Activated naive CD8-positive, alpha-beta T cell treated with anti-CD3 and anti-CD28 coated beads, Interleukin-2, amount 10 ng/mL, durations not matched to agents 7 days and 5 days (primary cell): Measurements from ENCODE around the gene OR51M1. TPM values are rescaled to one million over a fixed set of nuclear protein-coding genes. Genes with fewer than 3 reads are reported as not detected.
"Not testable (repeated sequence)": the region's sequence is repeated elsewhere in the genome, so short reads cannot be mapped to it uniquely, and the experiment has no call there.

ENCODE experiments used
- ATAC-seq: fragments of 150-1000 bp; cut with Tn5 transposase; one replicate; pipeline ENCODE4 v1.10.0; 2021; ENCODE audit warnings: low read depth, moderate library complexity
- POLR2A ChIA-PET: fragments of 350-600 bp; sonication (Branson Sonifier 250); formaldehyde crosslinking; loops from one replicate; lab custom pipeline; 2021; ENCODE audit warnings: antibody characterized with exemption; lab: Charles Lee
- DNase-seq: peaks from one replicate; pipeline ENCODE4 v3.0.0; 2021
- H3K27ac Mint-ChIP-seq: one replicate; pipeline ENCODE4 v1.8.0; 2022; ENCODE audit warnings: mild to moderate bottlenecking, mixed read lengths
- H3K27me3 Mint-ChIP-seq: one replicate; pipeline ENCODE4 v1.8.0; 2022; ENCODE audit warnings: mild to moderate bottlenecking, moderate library complexity, mixed read lengths
- H3K36me3 Mint-ChIP-seq: one replicate; pipeline ENCODE4 v1.8.0; 2021; ENCODE audit warnings: mild to moderate bottlenecking, mixed read lengths
- H3K4me1 Mint-ChIP-seq: one replicate; pipeline ENCODE4 v1.8.0; 2021; ENCODE audit warnings: mixed read lengths
- H3K4me3 Mint-ChIP-seq: one replicate; pipeline ENCODE4 v1.8.0; 2022; ENCODE audit warnings: mild to moderate bottlenecking, moderate library complexity, mixed read lengths
- H3K9me3 Mint-ChIP-seq: one replicate; pipeline ENCODE4 v1.8.0; 2021; ENCODE audit warnings: mixed read lengths
- total RNA-seq, 2 experiments: library from RNA; stranded (reverse); gene quantifications; one replicate each; pipeline ENCODE4 v1.2.3, GENCODE V29; 2021

The OR51M1 gene
- total RNA-seq, 2 experiments from 2014 or later, result not detected

- no peak overlapping the region for H3K27ac Mint-ChIP-seq
- ATAC-seq (no peak), DNase-seq (no peak)
- no peaks in the 10 kb centered on the region for H3K4me1 Mint-ChIP-seq
- POLR2A ChIA-PET, result no interaction called here
- H3K4me3 Mint-ChIP-seq, result no peak overlapping the region
- no peaks in the 10 kb centered on the region for H3K36me3 Mint-ChIP-seq
- no peaks in the 10 kb centered on the region for H3K9me3 Mint-ChIP-seq
- H3K27me3 Mint-ChIP-seq, result no peaks in the 10 kb centered on the region
These were observed 19.4 kb upstream of the OR51M1 start for GRCh38 chr11:5364214-5364613.

- H3K4me1 Mint-ChIP-seq, H3K4me3 Mint-ChIP-seq, H3K36me3 Mint-ChIP-seq, H3K9me3 Mint-ChIP-seq, H3K27me3 Mint-ChIP-seq, ATAC-seq, DNase-seq, H3K27ac Mint-ChIP-seq, POLR2A ChIA-PET: not testable (repeated sequence)
These were observed 17.2 kb upstream of the OR51M1 start for GRCh38 chr11:5366365-5366764.

- H3K27ac Mint-ChIP-seq, result no peak overlapping the region
- H3K36me3 Mint-ChIP-seq, result no peaks in the 10 kb centered on the region
- no peak for ATAC-seq
These were observed 16.8 kb upstream of the OR51M1 start for GRCh38 chr11:5366856-5367255.

GRCh38 chr11:5367448-5368074, 16.1 kb upstream of the OR51M1 start:
- no peaks in the 10 kb centered on the region for H3K36me3 Mint-ChIP-seq
- POLR2A ChIA-PET, result no interaction called here
- ATAC-seq (no peak), DNase-seq (no peak)
- no peaks in the 10 kb centered on the region for H3K9me3 Mint-ChIP-seq
- H3K27ac Mint-ChIP-seq, result no peak overlapping the region
- peaks cover 4% of the 10 kb centered on the region for H3K27me3 Mint-ChIP-seq
- no peak overlapping the region for H3K4me3 Mint-ChIP-seq
- no peaks in the 10 kb centered on the region for H3K4me1 Mint-ChIP-seq

More at GRCh38 chr11:5366856-5367255, 16.8 kb upstream of the OR51M1 start:
- no peaks in the 10 kb centered on the region for H3K4me1 Mint-ChIP-seq
- POLR2A ChIA-PET, result no interaction called here
- peaks cover 2% of the 10 kb centered on the region for H3K27me3 Mint-ChIP-seq
- H3K9me3 Mint-ChIP-seq, result no peaks in the 10 kb centered on the region
- H3K4me3 Mint-ChIP-seq, result no peak overlapping the region
- DNase-seq, result no peak

- H3K9me3 Mint-ChIP-seq, result no peaks in the 10 kb centered on the region
- POLR2A ChIA-PET, result no interaction called here
- peaks cover 4% of the 10 kb centered on the region for H3K27me3 Mint-ChIP-seq
- H3K36me3 Mint-ChIP-seq, result no peaks in the 10 kb centered on the region
- DNase-seq, result no peak
- no peaks in the 10 kb centered on the region for H3K4me1 Mint-ChIP-seq
- H3K4me3 Mint-ChIP-seq, result no peak overlapping the region
- ATAC-seq, result no peak
- no peak overlapping the region for H3K27ac Mint-ChIP-seq
These were observed 15.0 kb upstream of the OR51M1 start for GRCh38 chr11:5368502-5369043.

GRCh38 chr11:5369789-5370188, 13.8 kb upstream of the OR51M1 start:
- Mint-ChIP-seq H3K27ac (no peak overlapping the region), H3K36me3 (no peaks in the 10 kb centered on the region), H3K27me3 (peaks cover 4% of the 10 kb centered on the region), H3K9me3 (no peaks in the 10 kb centered on the region), H3K4me3 (no peak overlapping the region), H3K4me1 (no peaks in the 10 kb centered on the region)
- ATAC-seq (no peak), DNase-seq (no peak)
- POLR2A ChIA-PET, result no interaction called here

GRCh38 chr11:5380740-5381342, 2.8 kb upstream of the OR51M1 start:
- ATAC-seq (no peak), DNase-seq (peak; percentile 28)
- Mint-ChIP-seq H3K27ac (no peak overlapping the region), H3K4me1 (no peaks in the 10 kb centered on the region), H3K4me3 (no peak overlapping the region), H3K27me3 (no peaks in the 10 kb centered on the region), H3K9me3 (no peaks in the 10 kb centered on the region), H3K36me3 (no peaks in the 10 kb centered on the region)
- POLR2A ChIA-PET, result no interaction called here

- no peak for ATAC-seq
- no peak overlapping the region for H3K27ac Mint-ChIP-seq
- H3K4me3 Mint-ChIP-seq, result no peak overlapping the region
- no peaks in the 10 kb centered on the region for H3K9me3 Mint-ChIP-seq
- no peaks in the 10 kb centered on the region for H3K4me1 Mint-ChIP-seq
- no peak for DNase-seq
- no peaks in the 10 kb centered on the region for H3K36me3 Mint-ChIP-seq
- no peaks in the 10 kb centered on the region for H3K27me3 Mint-ChIP-seq
- POLR2A ChIA-PET, result no interaction called here
These were observed 723 bp downstream of the OR51M1 start for GRCh38 chr11:5384335-5384734.

- Mint-ChIP-seq H3K9me3 (no peaks in the 10 kb centered on the region), H3K36me3 (no peaks in the 10 kb centered on the region), H3K4me3 (no peak overlapping the region), H3K4me1 (no peaks in the 10 kb centered on the region), H3K27ac (no peak overlapping the region), H3K27me3 (no peaks in the 10 kb centered on the region)
- ATAC-seq (no peak), DNase-seq (no peak)
- POLR2A ChIA-PET, result no interaction called here
These were observed 6.6 kb downstream of the OR51M1 start for GRCh38 chr11:5390210-5390609.

GRCh38 chr11:5394091-5394490, 10.5 kb downstream of the OR51M1 start:
- Mint-ChIP-seq H3K27ac (no peak overlapping the region), H3K9me3 (no peaks in the 10 kb centered on the region), H3K4me3 (no peak overlapping the region), H3K4me1 (no peaks in the 10 kb centered on the region), H3K36me3 (no peaks in the 10 kb centered on the region), H3K27me3 (peaks cover 3% of the 10 kb centered on the region)
- DNase-seq (no peak), ATAC-seq (no peak)
- POLR2A ChIA-PET, result no interaction called here

- no peaks in the 10 kb centered on the region for H3K4me1 Mint-ChIP-seq
- no peaks in the 10 kb centered on the region for H3K36me3 Mint-ChIP-seq
- peaks cover 8% of the 10 kb centered on the region for H3K27me3 Mint-ChIP-seq
- H3K4me3 Mint-ChIP-seq, result no peak overlapping the region
- DNase-seq (no peak), ATAC-seq (no peak)
- peaks cover 2% of the 10 kb centered on the region for H3K9me3 Mint-ChIP-seq
- H3K27ac Mint-ChIP-seq, result no peak overlapping the region
- POLR2A ChIA-PET, result no interaction called here
These were observed 15.3 kb downstream of the OR51M1 start for GRCh38 chr11:5398936-5399335.

- Mint-ChIP-seq H3K36me3 (no peaks in the 10 kb centered on the region), H3K4me3 (no peak overlapping the region), H3K27me3 (peaks cover 10% of the 10 kb centered on the region), H3K4me1 (no peaks in the 10 kb centered on the region), H3K27ac (no peak overlapping the region), H3K9me3 (peaks cover 2% of the 10 kb centered on the region)
- DNase-seq (no peak), ATAC-seq (no peak)
- POLR2A ChIA-PET, result no interaction called here
These were observed 21.6 kb downstream of the OR51M1 start for GRCh38 chr11:5405173-5405572.

GRCh38 chr11:5420993-5421392, 37.4 kb downstream of the OR51M1 start:
- no peak for ATAC-seq
- H3K4me3 Mint-ChIP-seq, result no peak overlapping the region
- H3K27ac Mint-ChIP-seq, result no peak overlapping the region
- no peak for DNase-seq
- H3K27me3 Mint-ChIP-seq, result no peaks in the 10 kb centered on the region
- POLR2A ChIA-PET, result no interaction called here
- no peaks in the 10 kb centered on the region for H3K36me3 Mint-ChIP-seq
- H3K4me1 Mint-ChIP-seq, result no peaks in the 10 kb centered on the region
- H3K9me3 Mint-ChIP-seq, result no peaks in the 10 kb centered on the region

- Mint-ChIP-seq H3K27me3 (peaks cover 3% of the 10 kb centered on the region), H3K4me3 (no peak within 1 kb of the TSS), H3K9me3 (no peaks in the 10 kb centered on the region), H3K27ac (no peak within 1 kb of the TSS), H3K36me3 (no peaks in the 10 kb centered on the region), H3K4me1 (no peaks in the 10 kb centered on the region)
- DNase-seq (no peak), ATAC-seq (no peak)
- POLR2A ChIA-PET, result no interaction called here
These were observed 38.2 kb downstream of the OR51M1 start, which contains the start of gene OR51Q1 for GRCh38 chr11:5421811-5422210. OR51Q1 (plus strand) TSS chr11:5422111; CDS start chr11:5422201, 90 bp downstream.
